A549 (cell line): ENCODE data around the gene TPBGL. TPM values are rescaled to one million over a fixed set of nuclear protein-coding genes. Genes with fewer than 3 reads are reported as not detected.

Experiments
- ATAC-seq, 2 experiments: fragments of 200-7000 bp in 1 of 2; fragments of >200 bp in 1 of 2; cut with Nextera tagmentation in 1 of 2; cut with Tn5 transposase in 1 of 2; 3 replicates each; pipeline versions ENCODE4 v1.8.0 to v1.9.1; 2018 to 2020; ENCODE audit warnings: mild to moderate bottlenecking in 1 of 2, moderate library complexity in 1 of 2
- CTCF ChIA-PET: fragments of 300-600 bp; sonication (Branson Sonifier 250); formaldehyde crosslinking; extraction: SDS; loops from one replicate; lab custom pipeline; 2021; ENCODE audit warnings: antibody characterized with exemption, inconsistent platforms; lab: Yijun Ruan, JAX
- POLR2A ChIA-PET: fragments of 350-600 bp; formaldehyde crosslinking; extraction: SDS; loops from one replicate; lab custom pipeline; 2021; ENCODE audit warnings: antibody characterized with exemption, inconsistent platforms; lab: Yijun Ruan, JAX
- DNase-seq, 2 experiments: peaks; one replicate each; pipeline versions ENCODE4 v3.0.0 to v3.0.0-alpha.2; 2011 to 2016; ENCODE audit warnings: low read depth in 1 of 2, low spot score in 1 of 2
- FAIRE-seq: peaks from 2 replicates; lab custom pipeline; 2011; peaks lifted over from hg19 to GRCh38; lab: Jason Lieb, UNC
- H3K27ac ChIP-seq, 2 experiments: fragments of >200 bp; sonication (Bioruptor Twin); formaldehyde crosslinking; 3 replicates each; pipeline ENCODE4 v1.5.1; 2016 to 2017
- H3K4me1 ChIP-seq: fragments of >200 bp; sonication (Bioruptor Twin); formaldehyde crosslinking; 3 replicates; pipeline ENCODE4 v1.6.1; 2016
- H3K4me2 ChIP-seq: fragments of >200 bp; sonication (Bioruptor Twin); formaldehyde crosslinking; 3 replicates; pipeline ENCODE4 v1.6.1; 2016
- H3K4me3 ChIP-seq: fragments of >200 bp; sonication (Bioruptor Twin); formaldehyde crosslinking; 3 replicates; pipeline ENCODE4 v1.5.1; 2016
- H3K9me3 ChIP-seq: fragments of >200 bp; sonication (Bioruptor Twin); formaldehyde crosslinking; 3 replicates; pipeline ENCODE4 v1.6.1; 2016
- BCL3 ChIP-seq: fragments of >200 bp; sonication (Bioruptor Twin); formaldehyde crosslinking; IDR thresholded peaks from 3 replicates; pipeline ENCODE4 v1.6.1; 2016
- BHLHE40 ChIP-seq: IDR thresholded peaks from 2 replicates; pipeline ENCODE4 v1.6.1; 2012; ENCODE audit warnings: low read depth, low read length, inconsistent platforms
- CBX8 ChIP-seq: fragments of 200-600 bp; sonication (generic); IDR thresholded peaks from 2 replicates; pipeline ENCODE4 v1.6.1; 2016
- CHD2 ChIP-seq: fragments of 150-350 bp; IDR thresholded peaks from 2 replicates; pipeline ENCODE4 v1.6.1; 2014; ENCODE audit warnings: low read length; ENCODE audit not compliant: partially characterized antibody
- E2F6 ChIP-seq: IDR thresholded peaks from 2 replicates; pipeline ENCODE4 v1.6.1; 2012; ENCODE audit warnings: low read depth, borderline replicate concordance
- FOSB ChIP-seq: fragments of 250-450 bp; sonication (Bioruptor Pico); IDR thresholded peaks from 2 replicates; pipeline ENCODE4 v1.5.0; 2020; ENCODE audit warnings: mild to moderate bottlenecking, moderate library complexity
- FOSL2 ChIP-seq, 2 experiments: fragments of 450-650 bp in 1 of 2; fragments of >200 bp in 1 of 2; sonication (Bioruptor Twin) in 1 of 2; formaldehyde crosslinking; IDR thresholded peaks; 2 replicates each; pipeline versions ENCODE4 v1.5.0 to v1.6.1; 2016 to 2020; ENCODE audit warnings: mild to moderate bottlenecking in 1 of 2, moderate library complexity in 1 of 2
- HMGXB4 ChIP-seq: fragments of 250-450 bp; sonication (Bioruptor Pico); IDR thresholded peaks from 2 replicates; pipeline ENCODE4 v1.5.0; 2021; ENCODE audit warnings: mild to moderate bottlenecking, moderate library complexity, borderline replicate concordance
- MAFK ChIP-seq: fragments of 450-650 bp; IDR thresholded peaks from 2 replicates; pipeline ENCODE4 v1.6.1; 2014; ENCODE audit not compliant: partially characterized antibody
- MYC ChIP-seq: IDR thresholded peaks from 2 replicates; pipeline ENCODE4 v1.6.1; 2012; ENCODE audit warnings: mild to moderate bottlenecking, inconsistent platforms, low read length, improper control_type of control experiment, borderline replicate concordance
- RARB ChIP-seq: fragments of 250-450 bp; sonication (Bioruptor Pico); IDR thresholded peaks from 2 replicates; pipeline ENCODE4 v1.8.0; 2021; ENCODE audit warnings: mild to moderate bottlenecking, moderate library complexity
- RCOR1 ChIP-seq: fragments of 150-350 bp; IDR thresholded peaks from 2 replicates; pipeline ENCODE4 v1.6.1; 2014; ENCODE audit warnings: antibody characterized with exemption, low read length, low read depth
- REST ChIP-seq: fragments of 200-600 bp; sonication (generic); IDR thresholded peaks from 2 replicates; pipeline ENCODE4 v1.6.1; 2016; ENCODE audit warnings: antibody characterized with exemption, mild to moderate bottlenecking, moderate library complexity
- RFX5 ChIP-seq: fragments of 450-650 bp; IDR thresholded peaks from 2 replicates; pipeline ENCODE4 v1.7.1; 2014; ENCODE audit warnings: antibody characterized with exemption, mild to moderate bottlenecking, moderate library complexity
- TFCP2L1 ChIP-seq: fragments of 250-450 bp; sonication (Bioruptor Pico); IDR thresholded peaks from 2 replicates; pipeline ENCODE4 v1.5.0; 2021; ENCODE audit warnings: mild to moderate bottlenecking
- WGBS: methylation state at CpG from one replicate; pipeline ENCODE4 v1.1.6; 2017; ENCODE audit errors: missing lambda C conversion rate; 5-methylcytosine and 5-hydroxymethylcytosine counted together
- polyA plus RNA-seq, 4 experiments: library from polyadenylated mRNA; depleted of rRNA in 3 of 4; stranded (reverse); fragments of >200 nt; fragmentation: RNase III in 1 of 4; extraction: RNeasy Plus Mini Kit Qiagen cat#74134 plus additional on column Dnase treatment in 1 of 4; gene quantifications; 2 replicates in 3 of 4; 3 replicates in 1 of 4; pipeline ENCODE4 v1.2.3, GENCODE V29; 2011 to 2017

The TPBGL gene
- polyA plus RNA-seq, 2 of the 4 experiments (the other 2 are of a cell fraction), result 0.03 to 0.12 TPM

- POLR2A ChIA-PET, result interaction anchor here (0.6 kb wide), 1 partner anchor 62 kb away, joined by 4 read pairs; no protein-coding TSS in a partner anchor
- no peak overlapping the region for H3K4me2 ChIP-seq
- no peak for FAIRE-seq
- TF ChIP-seq BCL3 (no peak), CBX8 (no peak), REST (no peak), MAFK (no peak), RARB (CRISPR knock-in tag) (no peak), RFX5 (no peak), BHLHE40 (no peak)
- peaks cover 10% of the 10 kb centered on the region for H3K4me1 ChIP-seq
- H3K27ac ChIP-seq, result no peak overlapping the region
- no peaks in the 10 kb centered on the region for H3K9me3 ChIP-seq
- WGBS, result 72% methylated on average over 10 of the region's 13 CpGs
- ATAC-seq, result no peak
- DNase-seq, result no peak
- CTCF ChIA-PET, result interaction anchor here (0.9 to 21.7 kb wide), 7 partner anchors 8 to 255 kb away, joined by 3 to 581 read pairs (median 20); no protein-coding TSS in a partner anchor
- H3K4me3 ChIP-seq, result no peak overlapping the region
Observed at GRCh38 chr11:75277991-75278790, 37.6 kb downstream of the TPBGL start.

- ChIA-PET CTCF (interaction anchor here (0.6 to 21.7 kb wide), 41 partner anchors 9 to 286 kb away, joined by 3 to 581 read pairs (median 8); partner anchors contain the start of gene SLCO2B1), POLR2A (no interaction called here)
- ATAC-seq (no peak), FAIRE-seq (no peak), DNase-seq (no peak)
- no peaks in the 10 kb centered on the region for H3K9me3 ChIP-seq
- TF ChIP-seq E2F6 (no peak), MYC (no peak), TFCP2L1 (CRISPR knock-in tag) (no peak), RCOR1 (no peak), HMGXB4 (no peak), FOSB (no peak), CHD2 (no peak), FOSL2 (IDR thresholded peaks at IDR 0.05) (no peak), FOSL2 (CRISPR knock-in tag; IDR thresholded peaks at IDR 0.05) (no peak)
- H3K4me3 ChIP-seq, result no peak overlapping the region
- H3K27ac ChIP-seq, result no peak overlapping the region
- H3K4me1 ChIP-seq, result peaks cover 10% of the 10 kb centered on the region
- WGBS, result 39% methylated on average over 5 of the region's 5 CpGs
- no peak overlapping the region for H3K4me2 ChIP-seq
Observed at GRCh38 chr11:75279273-75279672, 38.7 kb downstream of the TPBGL start.
